ENCODE data around the gene PKHD1. TPM values are rescaled to one million over a fixed set of nuclear protein-coding genes. Genes with fewer than 3 reads are reported as not detected.

The PKHD1 gene
- total RNA-seq, 1 donor from 2014 or later, result 3.6 TPM

DNA sequence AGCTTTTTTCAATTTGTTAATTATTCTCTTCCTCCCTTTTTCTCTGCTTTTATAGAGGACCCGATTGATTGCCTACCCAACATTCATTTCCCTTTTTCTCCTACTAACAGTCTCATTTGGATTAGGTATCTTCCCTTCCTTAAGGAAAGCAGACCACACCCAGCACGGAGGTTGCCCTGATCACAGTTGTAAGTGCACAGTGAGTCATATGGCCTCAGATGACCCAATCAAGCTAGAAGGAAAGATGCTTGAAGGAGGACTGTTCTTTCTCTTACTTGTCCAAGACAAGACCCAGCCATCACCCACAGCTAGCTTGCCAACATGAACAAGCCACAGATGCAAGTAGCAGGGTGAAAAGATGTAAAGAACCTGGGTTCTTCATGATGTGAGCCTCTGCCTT lies 518.6 kb downstream of the PKHD1 start:
- no peak for DNase-seq (ENCODE audit: low read depth)

DNA sequence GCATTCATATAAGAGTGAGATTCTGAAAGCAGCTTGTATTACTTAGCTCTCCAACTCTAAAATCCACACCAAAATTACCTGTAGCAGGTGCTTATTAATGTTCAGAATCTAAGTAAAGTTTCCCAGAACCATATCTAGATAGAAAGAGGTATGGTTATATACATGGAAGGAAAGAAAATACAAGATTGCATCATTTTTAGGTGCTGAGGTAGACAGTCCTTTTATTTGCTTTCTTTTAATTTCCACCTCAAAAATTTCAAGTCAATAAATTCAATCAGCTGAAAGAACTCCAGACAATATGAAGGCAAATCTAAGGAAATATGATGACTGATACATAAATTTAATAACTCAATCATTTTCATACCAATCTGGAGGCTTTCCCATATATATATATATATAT lies 521.9 kb downstream of the PKHD1 start:
- DNase-seq (ENCODE audit: low read depth), result no peak

Other genes with a start within 250 kb of the PKHD1 start
- gene IL17A, start 98.8 kb upstream of the PKHD1 start, total RNA-seq, result not detected in 2 replicates
- not detected in 2 replicates for gene IL17F, start 156.9 kb upstream of the PKHD1 start, total RNA-seq
- gene MCM3, start 197.1 kb upstream of the PKHD1 start, total RNA-seq, result 12.0 and 17.6 TPM in 2 replicates

Measured in myocyte (in vitro differentiated cells).